ENCODE measurements around the gene STRA8. TPM values are rescaled to one million over a fixed set of nuclear protein-coding genes. Genes with fewer than 3 reads are reported as not detected.

STRA8 gene
- total and polyA plus RNA-seq, 2 donors from 2014 or later = 0.43 TPM; not detected in 1

DNA sequence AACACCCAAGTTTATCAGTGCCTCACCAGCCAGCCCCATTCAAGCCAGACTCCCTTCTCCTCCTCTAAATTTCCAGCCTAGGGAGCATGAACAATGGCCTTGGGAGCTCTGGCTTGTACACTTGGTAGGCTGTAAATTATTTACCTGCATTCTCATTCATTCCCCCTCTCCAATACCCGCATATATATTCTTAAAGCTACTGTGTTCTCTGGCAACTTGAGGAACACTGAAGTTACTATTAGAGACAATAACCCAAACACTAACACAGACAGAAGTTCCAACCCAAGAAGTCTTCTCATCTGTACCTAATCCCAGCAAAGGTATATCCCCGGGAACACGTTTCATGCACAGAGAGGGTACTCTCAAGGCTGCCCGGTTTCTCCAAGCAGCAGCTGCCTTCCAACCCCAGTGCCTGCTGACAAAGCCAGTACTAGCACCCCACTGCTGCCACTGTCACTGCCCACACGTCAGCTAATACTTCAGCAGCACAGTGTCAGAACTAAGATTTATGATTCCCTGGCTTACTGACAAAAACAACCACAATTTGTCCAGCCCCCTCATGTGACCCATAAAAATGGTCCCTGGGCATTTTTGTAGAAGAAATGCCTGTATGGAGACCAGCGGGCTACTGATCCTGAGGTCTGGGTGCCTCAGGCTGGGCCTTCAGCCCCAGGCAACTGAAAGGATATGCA is 25.4 kb upstream of the STRA8 start:
- peak overlapping the region in 2 of 3 donors; percentile 74 to 96 for H3K4me3 ChIP-seq (ENCODE audit: low read length in 3 of 3)

DNA sequence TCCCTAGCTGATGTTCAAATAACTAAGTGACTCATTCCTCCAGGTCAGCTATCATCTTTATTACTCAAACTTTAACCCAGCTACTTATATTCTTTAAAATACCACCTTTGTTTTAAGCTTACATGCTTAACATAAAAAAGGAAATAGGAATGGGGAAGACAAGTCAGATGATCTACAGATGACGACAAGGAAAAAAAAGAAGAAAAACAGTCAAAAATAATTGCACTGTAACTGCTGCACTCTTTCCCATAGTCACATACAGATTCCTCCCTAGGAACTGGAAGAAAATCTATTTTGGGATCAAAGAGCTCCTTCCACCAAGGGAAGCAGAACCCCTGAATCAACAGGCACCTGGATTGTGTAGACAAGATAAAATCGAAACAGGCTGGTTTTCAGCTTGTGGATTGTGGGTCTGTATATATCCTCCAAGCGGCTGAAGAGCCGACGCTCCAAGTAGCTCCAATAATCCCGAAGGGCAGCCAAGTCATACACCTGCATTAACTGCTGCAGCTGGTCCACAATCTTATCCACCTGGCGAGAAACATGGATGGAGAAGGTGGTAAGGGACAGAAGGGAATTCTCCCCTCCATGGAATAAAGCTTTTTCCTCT is 24.3 kb upstream of the STRA8 start:
- peak in 1 of 5 donors; percentile 27 for DNase-seq
- Histone ChIP-seq H3K4me1 (ENCODE audit: control insufficient read depth in 2 of 3, insufficient read depth in 2 of 3, low read depth in 1 of 3, low read length in 3 of 3) (peaks cover 0 to 29% (median 15%) of the 10 kb centered on the region in 3 donors), H3K36me3 (ENCODE audit: control insufficient read depth in 2 of 3, insufficient read depth in 3 of 3, low read length in 3 of 3) (peaks cover 0 to 3% (median 2%) of the 10 kb centered on the region in 3 donors), H3K27ac (ENCODE audit: low read depth in 2 of 2, low read length in 2 of 2) (peak overlapping the region; percentile 82 to 98), H3K9me3 (ENCODE audit: control insufficient read depth in 2 of 3, insufficient read depth in 1 of 3, low read length in 3 of 3) (no peaks in the 10 kb centered on the region), H3K4me3 (ENCODE audit: low read length in 3 of 3) (peak overlapping the region; percentile 13 to 96 (median 74)), H3K9ac (ENCODE audit: low read length in 3 of 3) (peak overlapping the region in 2 of 3 donors; percentile 70 to 99), H3K27me3 (ENCODE audit: control insufficient read depth, insufficient read depth, low read length) (no peaks in the 10 kb centered on the region)
- intact Hi-C loops (cut with DNase I) = no loop called here
- TF ChIP-seq CTCF (IDR thresholded peaks at IDR 0.05; ENCODE audit: borderline replicate concordance, extremely low read depth, insufficient read depth) = no peak
- no peak for FAIRE-seq

More for the DNA sequence above, 25.4 kb upstream of the STRA8 start:
- no peak for FAIRE-seq
- intact Hi-C loops (cut with DNase I) = no loop called here
- peaks cover 0 to 35% (median 17%) of the 10 kb centered on the region in 3 donors for H3K4me1 ChIP-seq (ENCODE audit: control insufficient read depth in 2 of 3, insufficient read depth in 2 of 3, low read depth in 1 of 3, low read length in 3 of 3)
- no peaks in the 10 kb centered on the region for H3K27me3 ChIP-seq (ENCODE audit: control insufficient read depth, insufficient read depth, low read length)
- no peak for TF ChIP-seq CTCF (IDR thresholded peaks at IDR 0.05; ENCODE audit: borderline replicate concordance, extremely low read depth, insufficient read depth)
- peak overlapping the region in 2 of 3 donors; percentile 43 to 60 for H3K9ac ChIP-seq (ENCODE audit: low read length in 3 of 3)
- no peaks in the 10 kb centered on the region for H3K9me3 ChIP-seq (ENCODE audit: control insufficient read depth in 2 of 3, insufficient read depth in 1 of 3, low read length in 3 of 3)
- peak in 4 of 5 donors; percentile 50 to 80 (median 71) for DNase-seq
- H3K27ac ChIP-seq (ENCODE audit: low read depth in 2 of 2, low read length in 2 of 2) = peak overlapping the region; percentile 82 to 98
- peaks cover 3 to 10% (median 7%) of the 10 kb centered on the region in 3 donors for H3K36me3 ChIP-seq (ENCODE audit: control insufficient read depth in 2 of 3, insufficient read depth in 3 of 3, low read length in 3 of 3)

- peaks cover 0 to 23% (median 15%) of the 10 kb centered on the region in 3 donors for H3K4me1 ChIP-seq (ENCODE audit: control insufficient read depth in 2 of 3, insufficient read depth in 2 of 3, low read depth in 1 of 3, low read length in 3 of 3)
- no peaks in the 10 kb centered on the region for H3K9me3 ChIP-seq (ENCODE audit: control insufficient read depth in 2 of 3, insufficient read depth in 1 of 3, low read length in 3 of 3)
- intact Hi-C loops (cut with DNase I) = no loop called here
- peak overlapping the region; percentile 86 to 96 (median 91) for H3K4me3 ChIP-seq (ENCODE audit: low read length in 3 of 3)
- FAIRE-seq (no peak), DNase-seq (peak in 1 of 5 donors; percentile 66)
- no peaks in the 10 kb centered on the region for H3K27me3 ChIP-seq (ENCODE audit: control insufficient read depth, insufficient read depth, low read length)
- H3K36me3 ChIP-seq (ENCODE audit: control insufficient read depth in 2 of 3, insufficient read depth in 3 of 3, low read length in 3 of 3) = peaks cover 0 to 2% (median 0%) of the 10 kb centered on the region in 3 donors
- TF ChIP-seq CTCF (IDR thresholded peaks at IDR 0.05; ENCODE audit: borderline replicate concordance, extremely low read depth, insufficient read depth) = no peak
- peak overlapping the region; percentile 94 to 96 for H3K27ac ChIP-seq (ENCODE audit: low read depth in 2 of 2, low read length in 2 of 2)
- H3K9ac ChIP-seq (ENCODE audit: low read length in 3 of 3) = peak overlapping the region; percentile 63 to 99 (median 99)
Observed at GRCh38 chr7:135210888-135211178, 22.8 kb upstream of the STRA8 start.
